Retinal pigment epithelial cell (primary cell): ENCODE measurements around the gene ARHGDIG.

Experiments
- DNase-seq: peaks from one replicate; pipeline ENCODE4 v3.0.0-alpha.2; 2010; ENCODE audit warnings: low read depth
- H3K4me3 ChIP-seq: 2 replicates; pipeline ENCODE4 v1.5.1; 2011; ENCODE audit warnings: mild to moderate bottlenecking, low read length, control low read depth, moderate library complexity
- TF ChIP-seq, protein P1 (sequence below): conservative IDR thresholded peaks from 2 replicates; pipeline ENCODE4 v1.5.1; 2011; ENCODE audit warnings: low read depth, low read length, control low read depth, inconsistent platforms

Gene ARHGDIG

DNA sequence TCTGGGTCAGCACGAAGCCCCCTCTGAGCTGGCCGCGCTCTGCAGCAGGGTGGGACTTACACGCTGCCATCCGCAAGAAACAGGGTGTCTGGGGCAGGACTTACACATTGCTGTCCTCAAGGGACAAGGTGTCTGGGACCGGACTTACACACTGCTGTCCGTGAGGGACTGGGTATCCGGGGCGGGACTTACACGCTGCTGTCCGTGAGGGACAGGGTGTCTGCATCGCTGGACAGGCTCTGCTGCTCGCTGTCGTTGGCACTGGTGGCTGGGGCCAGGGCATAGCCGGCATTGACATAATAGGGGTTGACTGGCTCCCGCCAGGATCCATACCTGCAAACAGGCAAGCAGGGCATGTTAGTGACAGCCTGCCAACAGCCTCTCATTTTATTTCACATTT is 34.0 kb downstream of the ARHGDIG start:
- H3K4me3 ChIP-seq: no peak overlapping the region
- TF ChIP-seq, protein P1, sequence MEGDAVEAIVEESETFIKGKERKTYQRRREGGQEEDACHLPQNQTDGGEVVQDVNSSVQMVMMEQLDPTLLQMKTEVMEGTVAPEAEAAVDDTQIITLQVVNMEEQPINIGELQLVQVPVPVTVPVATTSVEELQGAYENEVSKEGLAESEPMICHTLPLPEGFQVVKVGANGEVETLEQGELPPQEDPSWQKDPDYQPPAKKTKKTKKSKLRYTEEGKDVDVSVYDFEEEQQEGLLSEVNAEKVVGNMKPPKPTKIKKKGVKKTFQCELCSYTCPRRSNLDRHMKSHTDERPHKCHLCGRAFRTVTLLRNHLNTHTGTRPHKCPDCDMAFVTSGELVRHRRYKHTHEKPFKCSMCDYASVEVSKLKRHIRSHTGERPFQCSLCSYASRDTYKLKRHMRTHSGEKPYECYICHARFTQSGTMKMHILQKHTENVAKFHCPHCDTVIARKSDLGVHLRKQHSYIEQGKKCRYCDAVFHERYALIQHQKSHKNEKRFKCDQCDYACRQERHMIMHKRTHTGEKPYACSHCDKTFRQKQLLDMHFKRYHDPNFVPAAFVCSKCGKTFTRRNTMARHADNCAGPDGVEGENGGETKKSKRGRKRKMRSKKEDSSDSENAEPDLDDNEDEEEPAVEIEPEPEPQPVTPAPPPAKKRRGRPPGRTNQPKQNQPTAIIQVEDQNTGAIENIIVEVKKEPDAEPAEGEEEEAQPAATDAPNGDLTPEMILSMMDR: no peak
- DNase-seq: no peak

DNA sequence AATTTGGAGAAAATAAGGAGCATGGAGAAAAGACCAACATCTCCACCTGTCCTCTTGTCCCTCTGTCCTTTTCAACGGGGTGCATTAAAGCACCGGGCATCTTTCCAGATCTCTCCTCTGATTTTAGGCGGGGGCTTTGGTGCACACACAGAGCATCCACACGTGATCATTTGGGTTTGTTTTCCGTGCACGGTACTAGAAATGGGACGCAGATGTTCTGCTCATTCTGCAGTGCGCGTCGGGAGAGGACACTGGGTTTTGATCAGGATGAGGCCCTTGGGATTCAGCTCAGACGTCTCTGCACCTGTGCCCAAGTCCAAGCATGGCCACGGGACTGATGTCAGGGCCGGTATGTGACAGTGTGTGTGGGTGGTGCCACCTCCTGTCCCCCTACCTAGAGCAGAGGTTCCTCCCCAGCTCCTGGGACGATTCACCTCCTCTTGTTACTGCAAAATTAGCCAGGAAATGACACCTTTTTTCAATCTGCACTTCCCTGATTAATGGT is 34.5 kb downstream of the ARHGDIG start:
- TF ChIP-seq, protein P1: no peak
- no peak for DNase-seq
- H3K4me3 ChIP-seq: no peak overlapping the region

DNA sequence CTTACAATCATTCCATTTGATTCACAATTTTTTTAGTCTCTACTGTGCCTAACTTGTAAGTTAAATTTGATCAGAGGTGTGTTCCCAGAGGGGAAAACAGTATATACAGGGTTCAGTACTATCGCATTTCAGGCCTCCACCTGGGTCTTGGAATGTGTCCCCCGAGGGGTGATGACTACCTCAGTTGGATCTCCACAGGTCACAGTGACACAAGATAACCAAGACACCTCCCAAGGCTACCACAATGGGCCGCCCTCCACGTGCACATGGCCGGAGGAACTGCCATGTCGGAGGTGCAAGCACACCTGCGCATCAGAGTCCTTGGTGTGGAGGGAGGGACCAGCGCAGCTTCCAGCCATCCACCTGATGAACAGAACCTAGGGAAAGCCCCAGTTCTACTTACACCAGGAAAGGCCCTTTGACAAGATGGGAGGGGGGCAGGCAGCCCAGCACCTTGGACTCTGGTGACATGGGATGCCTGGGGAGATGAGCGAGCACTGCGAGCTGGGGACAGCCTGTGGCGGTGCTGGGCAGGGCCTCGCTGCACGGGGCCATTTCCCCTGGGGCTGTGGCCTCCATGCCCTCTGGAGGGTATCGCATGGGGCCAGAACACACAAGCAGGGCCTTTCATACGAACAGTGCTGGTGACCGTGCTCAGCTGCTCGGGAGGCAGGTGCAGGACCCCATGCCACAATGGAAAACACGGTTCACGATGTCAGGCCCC is 36.5 kb downstream of the ARHGDIG start:
- H3K4me3 ChIP-seq: no peak overlapping the region
- no peak for DNase-seq
- TF ChIP-seq, protein P1: no peak

DNA sequence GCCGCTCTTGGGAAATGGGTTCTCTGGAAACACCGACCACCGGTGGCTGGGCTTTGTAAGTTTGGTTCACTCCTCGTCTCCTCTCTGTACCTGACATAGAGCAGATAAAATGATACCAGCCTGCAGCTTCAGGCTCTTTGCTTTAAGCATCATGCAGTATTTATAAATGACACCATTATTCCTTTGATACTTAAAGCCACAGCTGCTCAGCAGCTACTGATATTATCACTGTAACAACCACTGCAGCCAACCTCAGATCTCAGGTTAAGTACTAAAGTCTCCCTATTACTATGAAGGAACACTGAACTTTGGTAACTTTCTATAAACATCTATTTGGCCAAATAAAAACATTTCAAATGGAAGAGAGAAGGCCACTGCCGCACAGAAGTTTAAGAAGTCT is 37.2 kb downstream of the ARHGDIG start:
- H3K4me3 ChIP-seq: no peak overlapping the region

DNA sequence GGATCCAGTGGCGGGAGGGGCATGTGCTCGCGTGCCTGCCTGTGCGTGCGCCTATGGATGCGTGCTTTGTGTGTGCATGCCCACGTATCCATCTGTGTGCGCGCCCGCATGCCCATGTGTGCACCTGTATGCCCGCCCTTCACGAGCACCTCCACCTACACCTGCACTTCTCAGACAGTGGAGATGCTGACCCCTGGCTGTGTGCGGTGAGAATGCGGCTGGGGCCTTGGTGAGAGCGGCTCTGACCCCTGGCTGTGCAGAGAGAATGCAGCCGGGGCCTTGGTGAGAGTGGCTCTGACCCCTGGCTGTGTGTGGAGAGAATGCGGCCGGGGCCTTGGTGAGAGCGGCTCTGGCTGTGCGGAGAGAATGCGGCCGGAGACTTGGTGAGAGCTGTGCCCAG is 38.2 kb downstream of the ARHGDIG start:
- TF ChIP-seq, protein P1: peak; percentile 14
- H3K4me3 ChIP-seq: no peak overlapping the region

More for the DNA sequence above, 37.2 kb downstream of the ARHGDIG start:
- TF ChIP-seq, protein P1: no peak
- no peak for DNase-seq

DNA sequence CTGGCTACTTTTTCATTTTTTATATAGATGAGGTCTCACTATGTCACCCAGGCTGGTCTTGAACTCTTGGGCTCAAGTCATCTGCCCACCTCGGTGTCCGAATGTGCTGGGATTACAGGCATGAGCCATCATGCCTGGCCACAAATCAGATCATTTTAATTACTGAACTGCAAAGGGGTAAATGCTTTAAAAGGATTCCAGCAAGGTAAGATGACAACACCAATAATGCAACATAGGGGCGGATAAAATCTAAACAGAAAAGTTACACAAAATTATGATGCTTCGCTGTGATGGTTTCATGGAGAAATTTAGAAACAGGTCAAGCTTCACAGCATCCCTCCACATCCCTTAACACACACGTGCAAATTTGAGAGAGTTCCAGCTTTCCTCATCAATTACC is 39.8 kb downstream of the ARHGDIG start:
- TF ChIP-seq, protein P1: no peak
- H3K4me3 ChIP-seq: no peak overlapping the region
- DNase-seq: no peak

More for the DNA sequence above, 38.2 kb downstream of the ARHGDIG start:
- DNase-seq: no peak

DNA sequence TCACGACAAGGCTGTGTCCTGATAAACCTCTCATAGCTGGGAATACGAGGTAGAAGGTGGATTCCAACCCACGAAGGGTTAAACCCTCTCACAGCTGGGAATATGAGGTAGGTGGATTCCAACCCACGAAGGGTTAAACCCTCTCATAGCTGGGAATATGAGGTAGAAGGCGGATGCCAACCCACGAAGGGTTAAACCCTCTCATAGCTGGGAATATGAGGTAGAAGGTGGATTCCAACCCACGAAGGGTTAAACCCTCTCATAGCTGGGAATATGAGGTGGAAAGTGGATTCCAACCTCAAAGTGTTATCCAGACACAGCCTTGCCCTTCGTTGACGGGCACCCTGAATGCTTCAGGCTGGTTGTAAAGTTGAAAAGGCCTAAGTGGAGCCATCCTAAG is 41.1 kb downstream of the ARHGDIG start:
- DNase-seq: no peak
- TF ChIP-seq, protein P1: no peak
- H3K4me3 ChIP-seq: no peak overlapping the region
